Measurements from ENCODE around the gene PRDX3. TPM values are rescaled to one million over a fixed set of nuclear protein-coding genes. Genes with fewer than 3 reads are reported as not detected.

Gene PRDX3
- total and polyA plus RNA-seq, 2 of the 4 experiments (the other 2 are of a cell fraction) = 169 to 187 TPM

GRCh38 chr10:119209035-119209735 lies 30.6 kb upstream of the PRDX3 start:
- no CpG with 5 or more reads among the region's 15 CpGs for WGBS, 2 experiments (ENCODE audit: extremely low coverage in 2 of 2, insufficient read length in 1 of 2)
- peak overlapping the region; percentile 99 for H3K23ac ChIP-seq (ENCODE audit: low read depth, low read length)
- H2BK20ac ChIP-seq (ENCODE audit: low read depth, low read length) = peak overlapping the region; percentile 93
- H2AK5ac ChIP-seq (ENCODE audit: low read depth, low read length) = peak overlapping the region; percentile 88
- in situ Hi-C loops (cut with MboI; ENCODE audit: low sequenced_read_pairs) = loop anchor here (5.0 kb wide), 1 partner anchor 208 kb away; no protein-coding TSS in a partner anchor
- TSS peak; percentile 20 for BruUV-seq (replicated peaks)
- H3K9me1 ChIP-seq (ENCODE audit: insufficient read depth, low read length) = peaks cover 6% of the 10 kb centered on the region
- peak; percentile 80 for DNase-seq
- H3K4me1 ChIP-seq (ENCODE audit: control insufficient read depth, insufficient read depth, low read length) = peaks cover 13% of the 10 kb centered on the region
- H4K5ac ChIP-seq (ENCODE audit: low read depth, low read length) = peak overlapping the region; percentile 71
- H2AK9ac ChIP-seq (replicated peaks; ENCODE audit: low read depth, low read length, poor library complexity) = peak overlapping the region; percentile 85
- peak overlapping the region; percentile 88 for H3K18ac ChIP-seq (ENCODE audit: low read depth, low read length)
- H3K27ac ChIP-seq (ENCODE audit: insufficient read depth, low read length) = peak overlapping the region; percentile 99
- no peaks in the 10 kb centered on the region for H3K9me3 ChIP-seq (ENCODE audit: control insufficient read depth, insufficient read depth, low read length)
- peaks cover 14% of the 10 kb centered on the region for H3K36me3 ChIP-seq (ENCODE audit: control insufficient read depth, insufficient read depth, low read length)
- dilution Hi-C loops (cut with HindIII; ENCODE audit: low sequenced_read_pairs, unreplicated experiment) = no loop called here
- ChIA-PET POLR2A (ENCODE audit: unreplicated experiment) (interaction anchor here (0.5 to 1.1 kb wide), 3 partner anchors 9 to 193 kb away, joined by 3 to 33 read pairs (median 4); no protein-coding TSS in a partner anchor), CTCF (interaction anchor here (0.5 to 2.2 kb wide), 14 partner anchors 9 to 239 kb away, joined by 3 to 8 read pairs (median 4); no protein-coding TSS in a partner anchor)
- intact Hi-C loops (cut with micrococcal nuclease) = loop anchor here (1.0 to 5.0 kb wide), 3 partner anchors 38 to 278 kb away; no protein-coding TSS in a partner anchor
- H2BK15ac ChIP-seq (ENCODE audit: low read depth, low read length) = peak overlapping the region; percentile 92
- peak overlapping the region; percentile 91 for H3K56ac ChIP-seq (ENCODE audit: extremely low read depth, insufficient read depth, low read length)
- H3K14ac ChIP-seq (replicated peaks; ENCODE audit: low read depth, low read length) = peak overlapping the region; percentile 97
- peak overlapping the region; percentile 60 to 88 for H4K8ac ChIP-seq (ENCODE audit: low read depth in 2 of 2, low read length in 2 of 2)
- peak overlapping the region; percentile 76 for H2AFZ ChIP-seq (replicated peaks; ENCODE audit: low read length, poor library complexity)
- peaks cover 8 to 51% of the 10 kb centered on the region in 2 experiments for H3K79me1 ChIP-seq (ENCODE audit: low read depth in 1 of 2, low read length in 2 of 2)
- H4K20me1 ChIP-seq (ENCODE audit: insufficient read depth, low read length) = peaks cover 17% of the 10 kb centered on the region
- peak overlapping the region; percentile 90 for H2BK5ac ChIP-seq (ENCODE audit: low read depth, low read length, poor library complexity, severe bottlenecking)
- H2BK120ac ChIP-seq (ENCODE audit: low read depth, low read length) = peak overlapping the region; percentile 90
- peak overlapping the region; percentile 91 for H4K91ac ChIP-seq (ENCODE audit: insufficient read depth, low read depth, low read length)
- H3K4me3 ChIP-seq (ENCODE audit: insufficient read depth, low read depth, low read length) = peak overlapping the region; percentile 61
- peak overlapping the region; percentile 96 for H3K4ac ChIP-seq (ENCODE audit: low read depth, low read length)
- no peak for TF ChIP-seq POLR2A (IDR thresholded peaks at IDR 0.05; ENCODE audit: low read depth, low read length)
- TF ChIP-seq USF2 (IDR thresholded peaks at IDR 0.05; ENCODE audit: low read depth, low read length) = no peak
- TF ChIP-seq MXI1 (IDR thresholded peaks at IDR 0.05; ENCODE audit: borderline replicate concordance, low read depth, low read length) = no peak
- TF ChIP-seq RAD21 (IDR thresholded peaks at IDR 0.05; ENCODE audit: low read length) = peak; percentile 56
- TF ChIP-seq FOS (IDR thresholded peaks at IDR 0.05; ENCODE audit: low read depth, low read length) = no peak
- TF ChIP-seq CHD1 (IDR thresholded peaks at IDR 0.05; ENCODE audit: low read depth, low read length) = peak; percentile 63; the same call in 1 of the 2 replicates
- TF ChIP-seq BHLHE40 (IDR thresholded peaks at IDR 0.05; ENCODE audit: low read depth, low read length) = no peak
- peak; percentile 53 for TF ChIP-seq SMC3 (IDR thresholded peaks at IDR 0.05; ENCODE audit: low read depth, low read length)
- peak; percentile 90 for TF ChIP-seq MAZ (IDR thresholded peaks at IDR 0.05; ENCODE audit: borderline replicate concordance, low read depth, low read length)
- TF ChIP-seq CTCF (conservative IDR thresholded peaks at IDR 0.05; ENCODE audit: low read depth, low read length) = peak; percentile 78
- TF ChIP-seq MAFK (IDR thresholded peaks at IDR 0.05; ENCODE audit: low read depth, low read length) = no peak
- H3K27me3 ChIP-seq (ENCODE audit: control insufficient read depth, insufficient read depth, low read length) = no peaks in the 10 kb centered on the region
- H3K9ac ChIP-seq (ENCODE audit: low read depth, low read length) = peak overlapping the region; percentile 96
- H3K4me2 ChIP-seq (ENCODE audit: low read depth, low read length) = peak overlapping the region; percentile 96
- peak; percentile 9 for ATAC-seq (ENCODE audit: low read depth)
